Activated CD4-positive, CD25-positive, alpha-beta regulatory T cell treated with anti-CD3 and anti-CD28 coated beads, Interleukin-2, amount 50 U/mL, for 16 hours (primary cell): ENCODE measurements around the gene AGAP9.
"Not testable (repeated sequence)": the region's sequence is repeated elsewhere in the genome, so short reads cannot be mapped to it uniquely, and the experiment has no call there.

Source experiments
- DNase-seq: peaks from one replicate; pipeline ENCODE4 v3.0.0-alpha.2; 2020; ENCODE audit warnings: low read depth, low spot score

Gene AGAP9

GRCh38 chr10:47523475-47523874 is at the start of gene AGAP9:
Gene AGAP9, minus strand, starts transcription at chr10:47523638. Its CDS starts 112 bp downstream, at chr10:47523526.
- not testable (repeated sequence) for DNase-seq

GRCh38 chr10:47571138-47571912 is 47.9 kb upstream of the AGAP9 start:
- DNase-seq = not testable (repeated sequence)

GRCh38 chr10:47566757-47567156 is 43.3 kb upstream of the AGAP9 start:
- DNase-seq = not testable (repeated sequence)

- DNase-seq = not testable (repeated sequence)
Observed at GRCh38 chr10:47566108-47566699, 42.8 kb upstream of the AGAP9 start.

GRCh38 chr10:47565517-47565920 is 42.1 kb upstream of the AGAP9 start:
- not testable (repeated sequence) for DNase-seq

- not testable (repeated sequence) for DNase-seq
Observed at GRCh38 chr10:47564953-47565352, 41.5 kb upstream of the AGAP9 start.

- not testable (repeated sequence) for DNase-seq
Observed at GRCh38 chr10:47564318-47564717, 40.9 kb upstream of the AGAP9 start.

GRCh38 chr10:47560452-47560851 is 37.0 kb upstream of the AGAP9 start:
- DNase-seq = not testable (repeated sequence)

- DNase-seq = not testable (repeated sequence)
Observed at GRCh38 chr10:47559718-47560308, 36.4 kb upstream of the AGAP9 start.

- not testable (repeated sequence) for DNase-seq
Observed at GRCh38 chr10:47558109-47558508, 34.7 kb upstream of the AGAP9 start.

GRCh38 chr10:47557616-47558015 is 34.2 kb upstream of the AGAP9 start:
- not testable (repeated sequence) for DNase-seq

GRCh38 chr10:47555334-47555733 is 31.9 kb upstream of the AGAP9 start:
- not testable (repeated sequence) for DNase-seq

- not testable (repeated sequence) for DNase-seq
Observed at GRCh38 chr10:47554552-47554951, 31.1 kb upstream of the AGAP9 start.

GRCh38 chr10:47553860-47554247 is 30.4 kb upstream of the AGAP9 start:
- not testable (repeated sequence) for DNase-seq

GRCh38 chr10:47553214-47553859 is 29.9 kb upstream of the AGAP9 start:
- peak; percentile 57 for DNase-seq

- not testable (repeated sequence) for DNase-seq
Observed at GRCh38 chr10:47552719-47553118, 29.3 kb upstream of the AGAP9 start.

- DNase-seq = not testable (repeated sequence)
Observed at GRCh38 chr10:47547286-47547685, 23.8 kb upstream of the AGAP9 start.

- not testable (repeated sequence) for DNase-seq
Observed at GRCh38 chr10:47536430-47536829, 13.0 kb upstream of the AGAP9 start.

- not testable (repeated sequence) for DNase-seq
Observed at GRCh38 chr10:47502313-47502712, 21.1 kb downstream of the AGAP9 start.

GRCh38 chr10:47494226-47494625 is 29.2 kb downstream of the AGAP9 start:
- not testable (repeated sequence) for DNase-seq

GRCh38 chr10:47491600-47491999 is 31.8 kb downstream of the AGAP9 start, which contains the start of gene FAM25G:
Gene FAM25G, minus strand, starts transcription at chr10:47491700. Its CDS starts 26 bp downstream, at chr10:47491674.
- not testable (repeated sequence) for DNase-seq

- not testable (repeated sequence) for DNase-seq
Observed at GRCh38 chr10:47489630-47490029, 33.8 kb downstream of the AGAP9 start.
